ENCODE data around the gene FNBP1L.

Gene FNBP1L

DNA sequence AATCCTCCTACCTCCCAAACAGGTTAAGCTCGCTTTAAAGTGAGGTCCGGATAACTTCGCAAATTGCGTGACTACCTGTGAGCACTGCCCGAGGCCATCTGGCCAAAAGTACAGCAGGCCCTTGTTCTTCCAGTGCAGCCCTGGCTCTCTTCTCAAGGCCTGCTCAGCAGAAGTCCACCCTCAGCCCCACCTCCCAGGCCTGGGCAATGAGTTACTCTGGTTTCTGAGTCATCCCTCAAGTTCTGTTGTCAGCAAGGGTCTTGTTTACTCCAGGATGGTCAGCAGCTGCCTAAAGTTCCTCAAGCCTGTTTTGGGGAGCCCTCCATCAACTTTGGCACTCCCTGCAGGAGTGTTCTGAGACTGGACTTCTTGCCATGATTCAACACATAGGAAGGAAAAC is 132.0 kb downstream of the FNBP1L start:
- Histone ChIP-seq H3K9ac (ENCODE audit: low read length) (no peak overlapping the region), H3K27me3 (replicated peaks; ENCODE audit: insufficient read depth, low read length) (no peaks in the 10 kb centered on the region), H3F3A (ENCODE audit: insufficient read depth, low read length) (no peaks in the 10 kb centered on the region), H3K4me3 (ENCODE audit: low read length) (no peak overlapping the region), H3K9me2 (replicated peaks; ENCODE audit: insufficient read depth, low read length) (no peaks in the 10 kb centered on the region), H3K4me1 (ENCODE audit: low read length) (no peaks in the 10 kb centered on the region), H3K9me3 (replicated peaks; ENCODE audit: insufficient read depth, low read length) (no peaks in the 10 kb centered on the region), H3K79me2 (ENCODE audit: low read length) (no peaks in the 10 kb centered on the region), H2AFZ (ENCODE audit: low read length) (no peak overlapping the region), H3K27ac (ENCODE audit: low read length) (no peak overlapping the region), H3K4me2 (ENCODE audit: low read depth, low read length) (no peak overlapping the region), H3K36me3 (replicated peaks; ENCODE audit: insufficient read depth, low read length) (no peaks in the 10 kb centered on the region), H4K20me1 (ENCODE audit: insufficient read depth, low read length) (no peaks in the 10 kb centered on the region)
- no peak for DNase-seq
- TF ChIP-seq, protein P1, sequence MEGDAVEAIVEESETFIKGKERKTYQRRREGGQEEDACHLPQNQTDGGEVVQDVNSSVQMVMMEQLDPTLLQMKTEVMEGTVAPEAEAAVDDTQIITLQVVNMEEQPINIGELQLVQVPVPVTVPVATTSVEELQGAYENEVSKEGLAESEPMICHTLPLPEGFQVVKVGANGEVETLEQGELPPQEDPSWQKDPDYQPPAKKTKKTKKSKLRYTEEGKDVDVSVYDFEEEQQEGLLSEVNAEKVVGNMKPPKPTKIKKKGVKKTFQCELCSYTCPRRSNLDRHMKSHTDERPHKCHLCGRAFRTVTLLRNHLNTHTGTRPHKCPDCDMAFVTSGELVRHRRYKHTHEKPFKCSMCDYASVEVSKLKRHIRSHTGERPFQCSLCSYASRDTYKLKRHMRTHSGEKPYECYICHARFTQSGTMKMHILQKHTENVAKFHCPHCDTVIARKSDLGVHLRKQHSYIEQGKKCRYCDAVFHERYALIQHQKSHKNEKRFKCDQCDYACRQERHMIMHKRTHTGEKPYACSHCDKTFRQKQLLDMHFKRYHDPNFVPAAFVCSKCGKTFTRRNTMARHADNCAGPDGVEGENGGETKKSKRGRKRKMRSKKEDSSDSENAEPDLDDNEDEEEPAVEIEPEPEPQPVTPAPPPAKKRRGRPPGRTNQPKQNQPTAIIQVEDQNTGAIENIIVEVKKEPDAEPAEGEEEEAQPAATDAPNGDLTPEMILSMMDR (IDR thresholded peaks at IDR 0.05; ENCODE audit: low read length), result no peak
- TF ChIP-seq EZH2phosphoT487 (IDR thresholded peaks at IDR 0.05; ENCODE audit: low read length) (no peak), EZH2 (optimal IDR thresholded peaks at IDR 0.05; ENCODE audit: low read depth, low read length) (no peak)

DNA sequence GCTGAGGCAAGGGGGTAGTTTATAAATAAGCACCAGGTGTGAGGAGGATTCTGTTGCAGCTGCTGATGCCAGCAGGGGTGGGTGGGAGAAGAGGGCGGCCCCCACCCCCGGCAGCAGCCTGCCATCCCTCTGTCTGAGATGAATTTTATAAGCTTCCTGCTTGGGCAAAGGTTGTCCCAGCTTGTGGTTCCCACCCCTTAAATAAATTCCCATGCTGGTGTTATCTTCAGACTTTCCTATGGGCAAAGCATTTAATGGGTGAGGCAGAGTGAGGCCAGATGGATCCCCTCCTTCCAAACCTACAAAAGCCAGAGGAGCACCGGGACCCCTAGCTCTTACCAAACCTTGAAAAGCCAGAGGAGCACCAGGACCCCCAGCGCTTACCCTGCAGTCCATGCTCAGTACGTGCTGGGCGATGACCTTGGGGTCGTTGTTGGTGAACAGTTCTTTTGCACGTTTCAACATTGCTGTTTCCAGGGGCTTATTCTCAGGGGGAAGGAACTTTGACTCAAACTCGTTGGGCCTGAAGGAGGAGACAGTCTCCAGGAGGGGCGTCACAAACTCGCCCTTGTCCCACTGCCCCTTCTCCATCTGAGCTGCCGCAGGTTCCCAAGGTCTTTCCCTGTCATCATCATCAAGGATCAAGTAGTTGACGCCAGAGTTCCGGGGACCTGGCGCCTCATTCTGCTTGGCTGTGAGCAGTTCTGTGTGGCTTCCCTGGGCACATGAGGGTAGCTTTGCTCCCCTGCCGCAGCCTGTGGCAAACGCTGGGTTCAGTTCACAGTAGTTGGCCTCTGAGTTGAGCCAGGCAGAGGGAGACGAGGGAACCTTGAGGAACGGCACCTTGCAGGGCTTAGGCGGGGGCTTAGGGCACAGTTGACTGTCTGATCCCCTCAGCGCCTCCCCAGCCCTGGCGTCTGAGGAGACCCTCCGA is 134.3 kb downstream of the FNBP1L start:
- H3F3A ChIP-seq (ENCODE audit: insufficient read depth, low read length), result no peaks in the 10 kb centered on the region
- no peaks in the 10 kb centered on the region for H4K20me1 ChIP-seq (ENCODE audit: insufficient read depth, low read length)
- TF ChIP-seq EZH2phosphoT487 (IDR thresholded peaks at IDR 0.05; ENCODE audit: low read length), result no peak
- TF ChIP-seq, protein P1 (IDR thresholded peaks at IDR 0.05; ENCODE audit: low read length), result no peak
- no peak for TF ChIP-seq EZH2 (optimal IDR thresholded peaks at IDR 0.05; ENCODE audit: low read depth, low read length)
- no peak overlapping the region for H3K27ac ChIP-seq (ENCODE audit: low read length)
- H2AFZ ChIP-seq (ENCODE audit: low read length), result no peak overlapping the region
- no peaks in the 10 kb centered on the region for H3K4me1 ChIP-seq (ENCODE audit: low read length)
- no peaks in the 10 kb centered on the region for H3K9me2 ChIP-seq (replicated peaks; ENCODE audit: insufficient read depth, low read length)
- H3K9me3 ChIP-seq (replicated peaks; ENCODE audit: insufficient read depth, low read length), result no peaks in the 10 kb centered on the region
- no peaks in the 10 kb centered on the region for H3K79me2 ChIP-seq (ENCODE audit: low read length)
- H3K9ac ChIP-seq (ENCODE audit: low read length), result no peak overlapping the region
- no peaks in the 10 kb centered on the region for H3K27me3 ChIP-seq (replicated peaks; ENCODE audit: insufficient read depth, low read length)
- no peaks in the 10 kb centered on the region for H3K36me3 ChIP-seq (replicated peaks; ENCODE audit: insufficient read depth, low read length)
- H3K4me3 ChIP-seq (ENCODE audit: low read length), result no peak overlapping the region
- H3K4me2 ChIP-seq (ENCODE audit: low read depth, low read length), result no peak overlapping the region
- no peak for DNase-seq

DNA sequence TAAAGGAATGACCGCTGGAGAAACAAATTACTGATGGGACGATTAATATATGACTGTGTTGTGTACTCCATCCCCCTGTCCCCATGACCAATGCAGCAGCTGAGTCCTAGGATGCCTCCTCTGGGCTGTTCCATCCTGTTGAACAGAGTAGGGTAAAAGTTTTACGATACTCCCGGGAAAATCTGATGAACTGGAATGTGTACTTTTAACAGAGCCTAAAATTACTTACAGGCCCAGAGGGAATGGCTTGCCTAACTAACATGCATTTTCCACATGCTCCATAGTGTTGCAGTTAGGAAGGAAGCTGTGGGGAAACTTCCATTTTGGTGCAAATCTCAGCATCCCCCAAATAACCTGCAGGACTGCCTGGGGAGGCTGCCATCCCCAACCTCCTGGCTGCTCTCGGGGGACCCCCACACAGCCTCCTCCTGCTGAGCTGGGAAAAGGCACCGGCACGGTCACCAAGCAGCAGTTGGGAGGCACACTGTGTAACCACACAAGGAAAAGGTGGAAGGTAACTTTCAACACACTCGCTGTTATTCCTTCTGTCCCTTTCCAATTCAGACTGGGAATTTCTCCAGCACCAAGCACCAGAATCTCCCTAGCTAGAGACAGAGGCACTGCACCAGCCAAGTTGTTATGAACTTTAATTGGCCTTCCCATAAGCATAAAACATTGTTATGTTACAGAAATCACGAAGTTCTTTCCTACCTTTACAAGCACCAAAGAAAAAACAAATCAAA is 136.5 kb downstream of the FNBP1L start:
- Histone ChIP-seq H3K4me3 (ENCODE audit: low read length) (no peak overlapping the region), H3K79me2 (ENCODE audit: low read length) (no peaks in the 10 kb centered on the region), H3K27me3 (replicated peaks; ENCODE audit: insufficient read depth, low read length) (no peaks in the 10 kb centered on the region), H4K20me1 (ENCODE audit: insufficient read depth, low read length) (no peaks in the 10 kb centered on the region), H3K36me3 (replicated peaks; ENCODE audit: insufficient read depth, low read length) (no peaks in the 10 kb centered on the region), H3K9ac (ENCODE audit: low read length) (no peak overlapping the region), H3F3A (ENCODE audit: insufficient read depth, low read length) (no peaks in the 10 kb centered on the region), H3K4me1 (ENCODE audit: low read length) (no peaks in the 10 kb centered on the region), H2AFZ (ENCODE audit: low read length) (no peak overlapping the region), H3K9me3 (replicated peaks; ENCODE audit: insufficient read depth, low read length) (no peaks in the 10 kb centered on the region), H3K9me2 (replicated peaks; ENCODE audit: insufficient read depth, low read length) (no peaks in the 10 kb centered on the region), H3K4me2 (ENCODE audit: low read depth, low read length) (no peak overlapping the region), H3K27ac (ENCODE audit: low read length) (no peak overlapping the region)
- no peak for DNase-seq
- TF ChIP-seq EZH2 (optimal IDR thresholded peaks at IDR 0.05; ENCODE audit: low read depth, low read length) (no peak), EZH2phosphoT487 (IDR thresholded peaks at IDR 0.05; ENCODE audit: low read length) (no peak)
- TF ChIP-seq, protein P1 (IDR thresholded peaks at IDR 0.05; ENCODE audit: low read length), result no peak

Data from MM.1S (cell line).